ENCODE results near the gene NNT. TPM values are rescaled to one million over a fixed set of nuclear protein-coding genes. Genes with fewer than 3 reads are reported as not detected.

NNT gene
- total and polyA plus RNA-seq, 3 donors from 2014 or later = 25.4 to 55.0 (median 32.1) TPM

GRCh38 chr5:43608406-43608805, 5.4 kb downstream of the NNT start:
- no peaks in the 10 kb centered on the region for H3K27me3 ChIP-seq
- 96 to 100% methylated on average over 1 of the region's 1 CpG for WGBS, 2 donors
- H3K4me3 ChIP-seq = no peak overlapping the region
- TF ChIP-seq CTCF (IDR thresholded peaks at IDR 0.05) (no peak), POLR2A (IDR thresholded peaks at IDR 0.05) (no peak)
- intact Hi-C loops (cut with DNase I; ENCODE audit: low total_unique reads) = no loop called here
- no peaks in the 10 kb centered on the region for H3K9me3 ChIP-seq
- no peak overlapping the region for H3K27ac ChIP-seq
- DNase-seq = no peak
- no peaks in the 10 kb centered on the region for H3K36me3 ChIP-seq (ENCODE audit: low read depth, missing control alignments)
- peaks cover 7% of the 10 kb centered on the region for H3K4me1 ChIP-seq

- 60 to 79% methylated on average over 1 of the region's 1 CpG for WGBS, 2 donors
- H3K9me3 ChIP-seq = no peaks in the 10 kb centered on the region
- intact Hi-C loops (cut with DNase I; ENCODE audit: low total_unique reads) = no loop called here
- no peaks in the 10 kb centered on the region for H3K36me3 ChIP-seq (ENCODE audit: low read depth, missing control alignments)
- DNase-seq = no peak
- H3K27ac ChIP-seq = no peak overlapping the region
- no peaks in the 10 kb centered on the region for H3K27me3 ChIP-seq
- H3K4me3 ChIP-seq = no peak overlapping the region
- H3K4me1 ChIP-seq = no peaks in the 10 kb centered on the region
- TF ChIP-seq POLR2A (IDR thresholded peaks at IDR 0.05) (no peak), CTCF (IDR thresholded peaks at IDR 0.05) (no peak)
Measured at GRCh38 chr5:43609752-43610151, 6.8 kb downstream of the NNT start.

DNA sequence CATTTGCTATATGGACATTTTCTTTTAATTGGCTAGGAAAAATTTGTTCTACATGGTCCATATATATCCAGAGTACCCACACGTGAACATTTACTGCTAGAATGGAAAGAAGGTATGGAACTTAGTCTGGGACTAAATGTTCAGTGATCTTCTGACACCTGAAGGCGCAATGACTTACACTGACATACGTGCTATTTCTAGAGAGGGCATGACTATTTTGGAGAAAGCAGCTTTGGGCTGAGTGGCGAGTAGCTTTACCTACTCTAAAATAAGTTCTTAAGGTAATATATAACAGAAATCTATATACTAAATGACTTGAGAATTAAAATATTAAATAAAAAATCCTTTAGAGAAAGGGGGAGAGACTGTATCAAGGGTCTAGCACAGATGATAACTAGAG, 10.4 kb downstream of the NNT start:
- H3K9me3 ChIP-seq = no peaks in the 10 kb centered on the region
- no peak for TF ChIP-seq CTCF (IDR thresholded peaks at IDR 0.05)
- TF ChIP-seq POLR2A (IDR thresholded peaks at IDR 0.05) = no peak
- no peaks in the 10 kb centered on the region for H3K4me1 ChIP-seq
- intact Hi-C loops (cut with DNase I; ENCODE audit: low total_unique reads) = no loop called here
- H3K27me3 ChIP-seq = no peaks in the 10 kb centered on the region
- H3K27ac ChIP-seq = no peak overlapping the region
- no peak overlapping the region for H3K4me3 ChIP-seq
- no peak for DNase-seq
- H3K36me3 ChIP-seq (ENCODE audit: low read depth, missing control alignments) = no peaks in the 10 kb centered on the region
- 93 to 97% methylated on average over 4 of the region's 4 CpGs for WGBS, 2 donors

DNA sequence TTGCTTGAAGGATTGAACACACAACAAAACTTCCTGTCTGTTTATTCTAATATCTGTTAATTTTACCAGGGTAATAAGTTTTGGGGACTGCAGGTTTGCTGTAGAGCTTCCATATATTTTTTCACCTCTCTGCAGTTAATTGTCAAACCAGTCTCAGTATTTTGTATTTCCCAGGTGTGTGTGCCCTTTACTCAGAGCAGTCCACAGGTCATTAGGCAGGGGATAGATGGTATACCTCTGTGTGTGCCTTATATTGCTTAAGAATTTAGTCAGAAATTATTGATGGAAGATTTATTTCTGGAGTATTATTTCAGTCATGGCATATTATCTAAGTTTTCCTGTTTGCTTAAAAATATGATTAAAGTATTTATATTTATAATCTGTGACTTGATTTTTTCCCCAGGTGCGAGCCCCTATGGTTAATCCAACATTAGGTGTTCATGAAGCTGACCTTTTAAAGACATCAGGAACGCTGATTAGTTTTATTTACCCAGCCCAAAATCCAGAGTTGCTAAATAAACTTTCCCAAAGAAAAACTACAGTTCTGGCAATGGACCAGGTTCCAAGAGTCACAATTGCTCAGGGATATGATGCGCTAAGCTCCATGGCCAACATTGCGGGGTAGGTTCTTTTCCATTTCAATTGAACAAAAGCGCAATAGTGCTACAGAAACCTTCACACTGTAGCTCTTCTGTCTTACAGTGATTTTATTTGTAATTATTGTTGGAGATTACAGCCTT, 12.6 kb downstream of the NNT start:
- H3K27ac ChIP-seq = no peak overlapping the region
- no peaks in the 10 kb centered on the region for H3K36me3 ChIP-seq (ENCODE audit: low read depth, missing control alignments)
- H3K27me3 ChIP-seq = no peaks in the 10 kb centered on the region
- TF ChIP-seq CTCF (IDR thresholded peaks at IDR 0.05) = no peak
- TF ChIP-seq POLR2A (IDR thresholded peaks at IDR 0.05) = no peak
- 97% methylated on average over 5 of the region's 5 CpGs for WGBS, 2 donors
- intact Hi-C loops (cut with DNase I; ENCODE audit: low total_unique reads) = no loop called here
- no peak for DNase-seq
- no peak overlapping the region for H3K4me3 ChIP-seq
- H3K9me3 ChIP-seq = no peaks in the 10 kb centered on the region
- H3K4me1 ChIP-seq = no peaks in the 10 kb centered on the region

GRCh38 chr5:43616535-43616934, 13.6 kb downstream of the NNT start:
- 68 to 94% methylated on average over 1 of the region's 1 CpG for WGBS, 2 donors

More at GRCh38 chr5:43616535-43616934, 13.6 kb downstream of the NNT start:
- Histone ChIP-seq H3K9me3 (no peaks in the 10 kb centered on the region), H3K27ac (no peak overlapping the region), H3K4me3 (no peak overlapping the region), H3K36me3 (ENCODE audit: low read depth, missing control alignments) (no peaks in the 10 kb centered on the region), H3K4me1 (no peaks in the 10 kb centered on the region), H3K27me3 (no peaks in the 10 kb centered on the region)
- intact Hi-C loops (cut with DNase I; ENCODE audit: low total_unique reads) = no loop called here
- no peak for DNase-seq
- no peak for TF ChIP-seq CTCF (IDR thresholded peaks at IDR 0.05)
- TF ChIP-seq POLR2A (IDR thresholded peaks at IDR 0.05) = no peak
